KBM-7 (cell line): ENCODE measurements around the gene COA7.
A peak's percentile ranks its signal among the peaks of the same experiment; 100 is the strongest.

Experiments used
- DNase-seq: peaks from one replicate; pipeline ENCODE4 v3.0.0-alpha.2; 2015
- in situ Hi-C: fragments of 300-500 bp; cut with MboI; formaldehyde crosslinking; loops from 2 replicates; pipeline ENCODE4 v1.14.3; 2020; ENCODE audit warnings: low sequenced_read_pairs, low pct_unique_long_range_greater_than_20kb, mixed read lengths

Gene COA7

GRCh38 chr1:52677076-52677806 is 20.9 kb downstream of the COA7 start:
- no peak for DNase-seq
- in situ Hi-C loops: loop anchor here (25.0 kb wide), 1 partner anchor 265 kb away; the partner anchor contains the start of genes ORC1 and PRPF38A

GRCh38 chr1:52676249-52676903 is 21.8 kb downstream of the COA7 start:
- in situ Hi-C loops: loop anchor here (25.0 kb wide), 1 partner anchor 264 kb away; the partner anchor contains the start of genes ORC1 and PRPF38A

GRCh38 chr1:52674497-52675384 is 23.4 kb downstream of the COA7 start:
- in situ Hi-C loops: loop anchor here (25.0 kb wide), 1 partner anchor 262 kb away; the partner anchor contains the start of genes ORC1 and PRPF38A
- peak; percentile 63 for DNase-seq

More at GRCh38 chr1:52676249-52676903, 21.8 kb downstream of the COA7 start:
- DNase-seq: no peak

GRCh38 chr1:52673513-52673912 is 24.6 kb downstream of the COA7 start:
- in situ Hi-C loops: no loop called here
- DNase-seq: no peak

GRCh38 chr1:52672946-52673345 is 25.2 kb downstream of the COA7 start:
- in situ Hi-C loops: no loop called here
- no peak for DNase-seq

GRCh38 chr1:52670604-52671003 is 27.5 kb downstream of the COA7 start:
- in situ Hi-C loops: no loop called here
- DNase-seq: no peak

- DNase-seq: no peak
- in situ Hi-C loops: no loop called here
These were observed 28.5 kb downstream of the COA7 start for GRCh38 chr1:52669696-52670095.

GRCh38 chr1:52668711-52669110 is 29.4 kb downstream of the COA7 start:
- in situ Hi-C loops: no loop called here
- DNase-seq: no peak

- in situ Hi-C loops: no loop called here
- DNase-seq: no peak
These were observed 30.2 kb downstream of the COA7 start for GRCh38 chr1:52667984-52668383.

GRCh38 chr1:52667290-52667689 is 30.9 kb downstream of the COA7 start:
- no peak for DNase-seq

GRCh38 chr1:52665006-52665941 is 32.9 kb downstream of the COA7 start:
- in situ Hi-C loops: no loop called here
- no peak for DNase-seq

More at GRCh38 chr1:52667290-52667689, 30.9 kb downstream of the COA7 start:
- in situ Hi-C loops: no loop called here

GRCh38 chr1:52663716-52664115 is 34.4 kb downstream of the COA7 start:
- in situ Hi-C loops: no loop called here
- no peak for DNase-seq

GRCh38 chr1:52662645-52663313 is 35.4 kb downstream of the COA7 start:
- DNase-seq: no peak
- in situ Hi-C loops: no loop called here

- DNase-seq: no peak
- in situ Hi-C loops: no loop called here
These were observed 37.3 kb downstream of the COA7 start for GRCh38 chr1:52660807-52661206.

GRCh38 chr1:52659851-52660596 is 38.1 kb downstream of the COA7 start:
- in situ Hi-C loops: no loop called here
- DNase-seq: no peak

- DNase-seq: no peak
- in situ Hi-C loops: no loop called here
These were observed 38.8 kb downstream of the COA7 start for GRCh38 chr1:52659356-52659755.

GRCh38 chr1:52658795-52659194 is 39.4 kb downstream of the COA7 start:
- no peak for DNase-seq
- in situ Hi-C loops: no loop called here
